Natural killer cell (primary cell): Measurements from ENCODE around the gene FREY1. TPM values are rescaled to one million over a fixed set of nuclear protein-coding genes. Genes with fewer than 3 reads are reported as not detected.
A peak's percentile ranks its signal among the peaks of the same experiment; 100 is the strongest.

Source experiments
- ATAC-seq, 3 donors: fragments of 150-1000 bp in 2 of 3; fragments of 200-7000 bp in 1 of 3; cut with Tn5 transposase; 1 replicate in 1 of 3; 2 replicates in 2 of 3; pipeline ENCODE4 v1.10.0; 2021; ENCODE audit warnings: mild to moderate bottlenecking in 2 of 3, moderate library complexity in 2 of 3
- DNase-seq, 2 donors: peaks; one replicate each; pipeline versions ENCODE4 v3.0.0 to v3.0.0-alpha.2; 2013 to 2021; ENCODE audit warnings: mixed read lengths in 1 of 2
- H3K27ac ChIP-seq: one replicate; pipeline ENCODE4 v1.5.1; 2013; ENCODE audit warnings: mild to moderate bottlenecking, low read length
- H3K27me3 ChIP-seq: one replicate; pipeline ENCODE4 v1.6.1; 2013; ENCODE audit warnings: low read length; ENCODE audit not compliant: control insufficient read depth, insufficient read depth
- H3K36me3 ChIP-seq: one replicate; pipeline ENCODE4 v1.6.1; 2013; ENCODE audit warnings: low read length; ENCODE audit not compliant: control insufficient read depth, insufficient read depth
- H3K4me1 ChIP-seq: one replicate; pipeline ENCODE4 v1.6.1; 2013; ENCODE audit warnings: low read length; ENCODE audit not compliant: control insufficient read depth, insufficient read depth
- H3K4me3 ChIP-seq: one replicate; pipeline ENCODE4 v1.5.1; 2013; ENCODE audit warnings: low read length
- H3K9me3 ChIP-seq: one replicate; pipeline ENCODE4 v1.6.1; 2013; ENCODE audit warnings: low read length; ENCODE audit not compliant: control insufficient read depth, insufficient read depth
- H3K27ac Mint-ChIP-seq, 2 donors: one replicate each; pipeline ENCODE4 v1.8.0; 2022; ENCODE audit warnings: mild to moderate bottlenecking in 2 of 2, mixed read lengths in 2 of 2, moderate library complexity in 1 of 2
- H3K27me3 Mint-ChIP-seq, 2 donors: one replicate each; pipeline ENCODE4 v1.8.0; 2022; ENCODE audit warnings: low read depth in 2 of 2, mixed read lengths in 2 of 2
- H3K36me3 Mint-ChIP-seq: one replicate; pipeline ENCODE4 v1.8.0; 2022; ENCODE audit warnings: mixed read lengths
- H3K4me1 Mint-ChIP-seq, 2 donors: one replicate each; pipeline ENCODE4 v1.8.0; 2022; ENCODE audit warnings: mixed read lengths in 2 of 2
- H3K4me3 Mint-ChIP-seq: one replicate; pipeline ENCODE4 v1.8.0; 2022; ENCODE audit warnings: mild to moderate bottlenecking, moderate library complexity, mixed read lengths
- H3K9me3 Mint-ChIP-seq, 2 donors: one replicate each; pipeline ENCODE4 v1.8.0; 2022; ENCODE audit warnings: mixed read lengths in 2 of 2
- WGBS: methylation state at CpG from one replicate; pipeline ENCODE4 v1.1.7; 2013; ENCODE audit warnings: missing lambda C conversion rate; ENCODE audit not compliant: insufficient coverage; 5-methylcytosine and 5-hydroxymethylcytosine counted together
- intact Hi-C: fragments of 100-400 bp; cut with micrococcal nuclease; formaldehyde crosslinking; loops from one replicate; pipeline ENCODE4 v1.14.2; 2022
- total RNA-seq, 4 donors: library from RNA; stranded (reverse); fragments of 120-200 nt in 1 of 4; gene quantifications; one replicate each; pipeline versions ENCODE4 v1.2.3 to v1.2.4, GENCODE V29; 2013 to 2022
- TF ChIP-seq, protein P1 (sequence below): fragments of 200-600 bp; IDR thresholded peaks from one replicate; pipeline ENCODE4 v1.8.0; 2022; ENCODE audit warnings: antibody characterized with exemption

FREY1 gene
- total RNA-seq, 3 donors from 2014 or later (not counting 1 experiment from before 2014, with no cell fraction given): 3.7 to 6.8 (median 3.9) TPM

DNA sequence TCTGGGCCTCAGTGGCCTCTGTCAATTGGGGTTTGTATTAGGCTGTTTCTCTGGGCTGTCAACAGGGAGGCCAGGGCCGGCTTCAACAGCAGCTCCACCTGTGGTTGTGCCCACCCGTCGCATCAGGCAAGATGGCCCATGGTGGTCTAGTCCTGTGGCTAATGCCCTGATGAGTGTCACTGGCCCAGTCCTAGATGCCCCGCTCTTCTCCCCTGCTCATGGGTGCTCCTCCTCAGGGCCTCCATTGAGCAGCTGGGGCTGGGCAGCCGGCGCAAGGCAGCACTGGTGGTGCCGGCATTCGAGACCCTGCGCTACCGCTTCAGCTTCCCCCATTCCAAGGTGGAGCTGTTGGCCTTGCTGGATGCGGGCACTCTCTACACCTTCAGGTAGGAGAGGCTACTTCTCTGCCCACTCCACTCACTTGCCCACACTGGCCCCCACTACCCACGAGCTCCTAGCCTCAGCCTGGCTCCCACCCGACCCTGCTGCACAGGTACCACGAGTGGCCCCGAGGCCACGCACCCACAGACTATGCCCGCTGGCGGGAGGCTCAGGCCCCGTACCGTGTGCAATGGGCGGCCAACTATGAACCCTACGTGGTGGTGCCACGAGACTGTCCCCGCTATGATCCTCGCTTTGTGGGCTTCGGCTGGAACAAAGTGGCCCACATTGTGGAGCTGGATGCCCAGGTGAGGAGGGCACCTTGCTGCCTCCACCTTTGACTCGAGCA is 20.8 kb upstream of the FREY1 start:
- no peak overlapping the region for H3K4me3 ChIP-seq
- Mint-ChIP-seq H3K9me3 (no peaks in the 10 kb centered on the region), H3K27ac (peak overlapping the region in 1 of 2 donors; percentile 69), H3K27me3 (peaks cover 6% of the 10 kb centered on the region in 2 donors), H3K4me1 (peaks cover 36 to 41% of the 10 kb centered on the region in 2 donors), H3K36me3 (no peaks in the 10 kb centered on the region), H3K4me3 (peak overlapping the region; percentile 42)
- H3K36me3 ChIP-seq: peaks cover 4% of the 10 kb centered on the region
- intact Hi-C loops: no loop called here
- WGBS: 92% methylated on average over 27 of the region's 27 CpGs
- TF ChIP-seq, protein P1, sequence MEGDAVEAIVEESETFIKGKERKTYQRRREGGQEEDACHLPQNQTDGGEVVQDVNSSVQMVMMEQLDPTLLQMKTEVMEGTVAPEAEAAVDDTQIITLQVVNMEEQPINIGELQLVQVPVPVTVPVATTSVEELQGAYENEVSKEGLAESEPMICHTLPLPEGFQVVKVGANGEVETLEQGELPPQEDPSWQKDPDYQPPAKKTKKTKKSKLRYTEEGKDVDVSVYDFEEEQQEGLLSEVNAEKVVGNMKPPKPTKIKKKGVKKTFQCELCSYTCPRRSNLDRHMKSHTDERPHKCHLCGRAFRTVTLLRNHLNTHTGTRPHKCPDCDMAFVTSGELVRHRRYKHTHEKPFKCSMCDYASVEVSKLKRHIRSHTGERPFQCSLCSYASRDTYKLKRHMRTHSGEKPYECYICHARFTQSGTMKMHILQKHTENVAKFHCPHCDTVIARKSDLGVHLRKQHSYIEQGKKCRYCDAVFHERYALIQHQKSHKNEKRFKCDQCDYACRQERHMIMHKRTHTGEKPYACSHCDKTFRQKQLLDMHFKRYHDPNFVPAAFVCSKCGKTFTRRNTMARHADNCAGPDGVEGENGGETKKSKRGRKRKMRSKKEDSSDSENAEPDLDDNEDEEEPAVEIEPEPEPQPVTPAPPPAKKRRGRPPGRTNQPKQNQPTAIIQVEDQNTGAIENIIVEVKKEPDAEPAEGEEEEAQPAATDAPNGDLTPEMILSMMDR: no peak
- no peaks in the 10 kb centered on the region for H3K9me3 ChIP-seq
- H3K27me3 ChIP-seq: peaks cover 4% of the 10 kb centered on the region
- ATAC-seq (no peak), DNase-seq (no peak)
- peaks cover 59% of the 10 kb centered on the region for H3K4me1 ChIP-seq
- H3K27ac ChIP-seq: peak overlapping the region; percentile 19

DNA sequence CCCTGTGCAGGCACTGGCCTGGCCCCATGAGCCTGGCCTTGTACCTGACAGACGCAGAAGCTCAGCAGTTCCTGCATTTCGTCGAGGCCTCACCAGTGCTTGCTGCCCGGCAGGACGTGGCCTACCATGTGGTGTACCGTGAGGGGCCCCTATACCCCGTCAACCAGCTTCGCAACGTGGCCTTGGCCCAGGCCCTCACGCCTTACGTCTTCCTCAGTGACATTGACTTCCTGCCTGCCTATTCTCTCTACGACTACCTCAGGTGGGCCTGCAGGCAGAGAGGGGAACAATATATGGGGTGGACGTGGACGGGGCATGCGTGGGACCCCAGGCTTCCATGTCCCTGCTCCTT is 20.2 kb upstream of the FREY1 start:
- DNase-seq: peak in 1 of 2 donors; percentile 21
- Mint-ChIP-seq H3K4me1 (peaks cover 36 to 41% of the 10 kb centered on the region in 2 donors), H3K27ac (peak overlapping the region in 1 of 2 donors; percentile 69), H3K36me3 (no peaks in the 10 kb centered on the region), H3K27me3 (peaks cover 6% of the 10 kb centered on the region in 2 donors), H3K9me3 (no peaks in the 10 kb centered on the region), H3K4me3 (peak overlapping the region; percentile 42)
- Histone ChIP-seq H3K9me3 (no peaks in the 10 kb centered on the region), H3K27ac (peak overlapping the region; percentile 19), H3K27me3 (peaks cover 4% of the 10 kb centered on the region), H3K36me3 (peaks cover 4% of the 10 kb centered on the region), H3K4me1 (peaks cover 60% of the 10 kb centered on the region), H3K4me3 (no peak overlapping the region)
- ATAC-seq: no peak
- TF ChIP-seq, protein P1: no peak
- WGBS: 37% methylated on average over 15 of the region's 15 CpGs
- intact Hi-C loops: no loop called here

DNA sequence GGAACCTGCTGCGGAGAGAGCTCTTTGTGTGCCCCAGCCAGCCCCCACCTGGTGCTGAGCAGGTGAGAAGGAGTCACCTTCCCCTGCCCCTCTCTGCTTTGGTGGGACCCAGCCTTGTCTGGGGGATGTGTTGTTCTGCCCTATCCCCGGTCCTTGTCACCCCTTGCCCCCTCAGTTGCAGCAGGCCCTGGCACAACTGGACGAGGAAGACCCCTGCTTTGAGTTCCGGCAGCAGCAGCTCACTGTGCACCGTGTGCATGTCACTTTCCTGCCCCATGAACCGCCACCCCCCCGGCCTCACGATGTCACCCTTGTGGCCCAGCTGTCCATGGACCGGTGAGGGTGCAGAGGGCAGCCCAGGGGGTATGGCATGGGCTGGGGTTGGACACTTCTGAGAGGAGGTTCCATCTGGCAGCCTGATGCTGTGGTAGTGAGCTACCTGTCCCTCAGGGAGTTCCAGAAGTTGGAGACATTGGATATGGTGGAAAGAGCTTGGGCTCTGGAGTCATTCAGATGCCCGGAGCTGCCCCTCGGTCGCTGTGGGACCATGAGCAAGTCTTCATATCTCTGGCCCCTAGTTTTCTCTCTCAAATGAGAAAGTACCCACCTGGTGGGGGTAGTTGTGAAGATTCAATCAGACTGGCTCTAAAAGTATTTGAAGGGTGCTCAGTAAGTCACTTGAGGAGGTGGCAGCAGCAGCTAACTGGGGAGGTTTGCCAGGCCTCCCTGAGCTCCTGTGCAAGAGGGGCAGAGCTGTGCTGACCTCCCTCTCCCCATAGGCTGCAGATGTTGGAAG is 19.7 kb upstream of the FREY1 start:
- H3K27ac Mint-ChIP-seq: no peak overlapping the region
- H3K4me3 ChIP-seq: no peak overlapping the region
- DNase-seq (no peak), ATAC-seq (no peak)
- no peak overlapping the region for H3K4me3 Mint-ChIP-seq
- H3K9me3 ChIP-seq: no peaks in the 10 kb centered on the region
- intact Hi-C loops: no loop called here
- H3K4me1 ChIP-seq: peaks cover 63% of the 10 kb centered on the region
- peaks cover 36 to 41% of the 10 kb centered on the region in 2 donors for H3K4me1 Mint-ChIP-seq
- H3K27ac ChIP-seq: no peak overlapping the region
- TF ChIP-seq, protein P1: no peak
- peaks cover 6% of the 10 kb centered on the region in 2 donors for H3K27me3 Mint-ChIP-seq
- H3K36me3 ChIP-seq: no peaks in the 10 kb centered on the region
- no peaks in the 10 kb centered on the region for H3K9me3 Mint-ChIP-seq
- 95% methylated on average over 12 of the region's 12 CpGs for WGBS
- H3K36me3 Mint-ChIP-seq: no peaks in the 10 kb centered on the region
- peaks cover 6% of the 10 kb centered on the region for H3K27me3 ChIP-seq
